LHCN-M2 (cell line): Measurements from ENCODE around the gene MVD. TPM values are rescaled to one million over a fixed set of nuclear protein-coding genes. Genes with fewer than 3 reads are reported as not detected.

ENCODE experiments used
- DNase-seq: peaks from one replicate; pipeline ENCODE4 v3.0.0-alpha.2; 2012; ENCODE audit warnings: low read depth
- total RNA-seq: library from RNA; depleted of rRNA; stranded (reverse); fragments of >200 nt; gene quantifications from 2 replicates; pipeline ENCODE4 v1.2.3, GENCODE V29; 2014; rRNA removed

Gene MVD
- total RNA-seq, 1 experiment from 2014 or later = 31.8 TPM

- no peak for DNase-seq
These were observed 54.8 kb downstream of the MVD start for GRCh38 chr16:88608076-88608475.

- no peak for DNase-seq
These were observed 56.6 kb downstream of the MVD start for GRCh38 chr16:88606148-88606757.

- no peak for DNase-seq
These were observed 57.4 kb downstream of the MVD start for GRCh38 chr16:88605186-88606147.

DNA sequence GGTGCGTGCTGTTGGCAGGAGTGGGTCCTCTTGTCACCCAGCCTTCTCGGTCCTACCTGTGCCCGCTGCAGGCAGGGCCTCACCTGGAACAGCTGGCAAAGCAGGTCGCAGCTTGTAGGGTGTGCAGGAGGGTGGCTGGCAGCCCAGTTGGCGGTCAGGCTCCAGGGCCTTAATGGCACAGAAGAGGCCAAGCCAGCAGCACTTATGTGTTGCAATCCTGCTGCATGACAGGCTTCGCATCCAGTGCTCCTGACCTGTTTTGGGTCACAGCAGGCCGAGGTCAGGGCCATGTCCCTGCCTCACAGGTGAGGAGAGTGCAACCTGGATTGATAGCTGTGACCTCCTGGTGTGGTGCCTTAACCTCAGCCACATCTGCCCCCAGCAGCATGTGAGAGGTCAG is 60.8 kb downstream of the MVD start:
- DNase-seq = no peak

Other genes starting within 250 kb of the MVD start
- 1.1 and 2.2 TPM in 2 replicates for gene ZFPM1, start 209.8 kb downstream of the MVD start, total RNA-seq
- gene ZC3H18, start 92.7 kb downstream of the MVD start, total RNA-seq = 15.8 and 20.0 TPM in 2 replicates
- not detected in 2 replicates for gene IL17C, start 24.5 kb downstream of the MVD start, total RNA-seq
- gene CYBA, start 12.0 kb downstream of the MVD start, total RNA-seq = 0.52 and 0.90 TPM in 2 replicates
- 0.19 and 0.57 TPM in 2 replicates for gene SNAI3, start 23.4 kb upstream of the MVD start, total RNA-seq
- gene RNF166, start 43.3 kb upstream of the MVD start, total RNA-seq = 20.5 and 21.9 TPM in 2 replicates
- gene CTU2, start 43.4 kb upstream of the MVD start, total RNA-seq = 17.8 and 18.7 TPM in 2 replicates
- gene PIEZO1, start 122.1 kb upstream of the MVD start, total RNA-seq = 138 and 140 TPM in 2 replicates
- gene CDT1, start 140.7 kb upstream of the MVD start, total RNA-seq = 44.9 and 53.4 TPM in 2 replicates
- gene APRT, start 148.8 kb upstream of the MVD start, total RNA-seq = 142 and 145 TPM in 2 replicates
- 17.1 and 21.5 TPM in 2 replicates for gene GALNS, start 193.9 kb upstream of the MVD start, total RNA-seq
- 31.1 and 49.6 TPM in 2 replicates for gene TRAPPC2L, start 194.0 kb upstream of the MVD start, total RNA-seq
- not detected in 2 replicates for gene PABPN1L, start 203.6 kb upstream of the MVD start, total RNA-seq